GM19240 (cell line): ENCODE results near the gene STAT6.

Experiments used
- DNase-seq: peaks from one replicate; pipeline ENCODE4 v3.0.0; 2011; ENCODE audit warnings: low spot score; ENCODE audit not compliant: insufficient read length

Gene STAT6

GRCh38 chr12:57145460-57146059 is 34.4 kb upstream of the STAT6 start:
- DNase-seq, result no peak

DNA sequence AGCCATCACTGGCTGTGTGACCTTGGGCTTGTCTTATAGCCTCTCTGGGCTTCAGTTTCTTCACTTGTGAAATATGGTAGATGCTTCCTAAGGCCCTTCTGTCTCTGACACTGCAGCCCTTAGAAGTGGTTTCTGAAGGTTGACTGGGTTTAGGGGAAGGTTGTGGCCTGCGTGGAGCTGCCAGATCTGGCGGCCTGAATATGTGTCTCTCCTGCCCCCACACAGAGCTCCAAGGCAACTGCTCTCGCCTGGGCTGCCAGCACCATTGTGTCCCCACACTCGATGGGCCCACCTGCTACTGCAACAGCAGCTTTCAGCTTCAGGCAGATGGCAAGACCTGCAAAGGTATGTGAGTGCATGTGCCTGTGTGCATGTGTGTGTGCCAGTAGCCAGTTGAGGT is 32.3 kb upstream of the STAT6 start:
- no peak for DNase-seq

DNA sequence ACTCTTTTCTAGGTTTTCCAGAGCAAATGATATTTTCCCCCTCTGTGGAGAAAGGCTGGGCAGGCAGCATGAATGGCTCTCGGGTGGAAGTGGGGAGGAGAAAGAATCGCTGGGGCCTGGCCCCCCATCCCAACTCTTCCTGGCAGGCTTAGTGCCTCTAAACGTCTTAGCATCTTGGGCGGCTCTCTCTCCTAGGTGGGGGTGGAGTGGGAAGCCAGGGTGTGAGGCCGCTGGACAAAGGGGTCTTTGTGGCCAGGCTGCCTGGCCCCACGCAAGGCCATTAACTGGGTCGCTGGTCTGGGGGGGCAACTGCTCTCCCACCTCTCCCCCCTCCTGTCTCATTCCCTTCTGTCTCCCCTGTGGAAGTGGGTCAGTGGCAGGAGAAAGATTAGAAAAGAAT is 31.6 kb upstream of the STAT6 start:
- DNase-seq, result no peak

GRCh38 chr12:57142121-57142520 is 31.0 kb upstream of the STAT6 start:
- no peak for DNase-seq

DNA sequence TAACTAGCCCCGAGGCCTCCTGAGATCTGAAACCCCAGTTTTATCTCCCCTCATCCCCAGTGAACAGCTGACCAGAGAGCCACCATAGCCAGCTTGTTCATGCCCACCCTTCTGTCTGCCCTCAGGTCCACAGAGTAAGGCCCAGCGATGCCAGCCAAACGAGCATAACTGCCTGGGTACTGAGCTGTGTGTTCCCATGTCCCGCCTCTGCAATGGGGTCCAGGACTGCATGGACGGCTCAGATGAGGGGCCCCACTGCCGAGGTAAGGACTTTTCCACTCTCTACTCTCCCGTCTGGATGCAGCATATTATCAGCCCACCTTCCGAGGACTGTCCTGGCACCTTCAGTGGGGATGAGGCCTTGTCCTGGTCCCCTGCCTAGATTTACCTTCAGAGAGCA is 30.1 kb upstream of the STAT6 start:
- no peak for DNase-seq

- no peak for DNase-seq
Observed at GRCh38 chr12:57139796-57140649, 28.9 kb upstream of the STAT6 start.

- DNase-seq, result no peak
Observed at GRCh38 chr12:57138526-57139272, 27.5 kb upstream of the STAT6 start.

GRCh38 chr12:57135527-57136326 is 24.6 kb upstream of the STAT6 start:
- DNase-seq, result no peak

DNA sequence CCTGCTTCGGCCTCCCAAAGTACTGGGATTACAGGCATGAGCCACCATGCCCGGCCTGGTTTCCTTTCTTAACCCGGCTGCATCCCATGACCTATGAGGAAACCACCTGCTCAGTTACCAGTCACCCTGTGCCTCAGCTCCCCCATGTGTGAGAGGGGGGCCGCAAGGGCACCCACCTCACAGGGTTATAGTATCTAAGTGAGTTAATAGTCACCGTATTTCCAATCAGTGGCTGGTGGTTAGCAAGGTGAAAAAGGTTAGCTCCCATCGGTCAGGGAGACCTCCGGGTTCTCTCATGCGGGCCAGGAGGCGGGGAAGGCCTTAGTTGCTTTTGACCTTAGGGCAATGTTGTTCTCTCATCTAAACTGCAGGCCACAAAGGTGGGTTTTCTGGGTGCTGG is 23.8 kb upstream of the STAT6 start:
- DNase-seq, result no peak

- no peak for DNase-seq
Observed at GRCh38 chr12:57133916-57134315, 22.8 kb upstream of the STAT6 start.

DNA sequence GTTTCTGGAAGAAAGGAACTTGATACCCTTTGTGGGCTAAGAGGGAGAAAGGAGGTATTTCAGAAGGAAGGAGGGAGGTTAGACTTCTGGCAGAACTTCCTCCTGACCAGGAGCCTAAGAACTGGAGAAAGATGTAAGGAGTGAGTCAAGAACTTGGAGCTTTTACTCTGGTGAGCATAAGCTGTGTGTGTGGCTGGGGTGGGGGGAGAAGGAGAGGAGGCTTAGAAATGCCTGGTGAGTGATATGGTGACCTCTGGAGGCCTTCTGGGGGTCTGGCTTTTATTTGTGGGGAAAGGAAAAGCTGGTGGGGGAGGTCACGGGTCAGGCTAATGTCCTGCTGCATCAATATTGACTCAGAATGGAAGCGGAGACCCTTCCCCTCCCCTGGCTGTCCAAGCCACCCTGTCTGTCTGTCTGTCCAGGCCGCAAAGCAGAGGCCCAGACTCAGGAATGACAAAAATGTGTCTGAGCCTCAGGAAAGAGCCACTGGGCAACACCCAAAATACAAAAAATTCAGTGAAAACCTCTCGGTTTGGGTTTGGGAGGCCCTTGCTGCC is 21.9 kb upstream of the STAT6 start:
- no peak for DNase-seq

DNA sequence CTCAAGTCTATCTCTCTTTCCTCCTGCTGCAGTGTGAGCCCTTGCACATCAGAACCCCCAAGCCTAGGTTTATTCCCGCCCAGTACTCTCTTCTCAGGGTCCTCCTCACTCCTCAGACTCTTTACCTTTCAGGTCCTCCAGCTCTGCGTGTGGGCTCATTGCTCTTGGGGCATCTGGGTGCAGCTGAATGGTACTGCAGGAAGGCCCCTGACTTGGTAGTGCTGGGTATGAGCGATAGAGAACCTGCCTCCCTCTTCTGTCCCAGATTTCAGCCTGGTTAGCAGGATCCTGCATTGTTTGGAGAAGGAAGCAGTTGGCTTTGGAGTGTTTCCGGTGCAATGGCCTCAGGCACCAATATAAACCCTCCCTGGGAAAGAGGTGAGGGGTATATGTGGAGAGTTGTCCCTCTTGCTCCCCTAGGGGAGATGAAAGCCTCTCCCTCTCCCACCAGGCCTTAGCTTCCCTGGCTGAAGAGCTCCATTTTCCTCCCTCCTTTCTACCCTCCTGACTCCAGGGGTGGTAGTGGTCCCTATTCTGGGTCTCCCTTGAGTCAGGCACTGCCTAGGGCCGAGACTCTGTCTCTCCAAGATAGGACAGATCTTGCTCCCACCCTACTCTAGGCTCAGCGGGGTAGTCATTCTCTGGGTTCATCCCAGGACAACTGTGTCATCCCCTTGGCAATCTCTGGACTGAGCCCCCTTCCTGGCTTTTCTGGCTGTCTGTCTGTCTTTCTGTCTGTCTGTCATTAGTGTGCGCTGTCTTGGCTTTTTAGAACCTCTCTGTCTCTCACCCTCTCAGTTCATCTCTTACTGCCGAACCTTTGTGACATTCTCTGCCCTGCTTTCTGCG is 21.0 kb upstream of the STAT6 start:
- DNase-seq, result no peak

DNA sequence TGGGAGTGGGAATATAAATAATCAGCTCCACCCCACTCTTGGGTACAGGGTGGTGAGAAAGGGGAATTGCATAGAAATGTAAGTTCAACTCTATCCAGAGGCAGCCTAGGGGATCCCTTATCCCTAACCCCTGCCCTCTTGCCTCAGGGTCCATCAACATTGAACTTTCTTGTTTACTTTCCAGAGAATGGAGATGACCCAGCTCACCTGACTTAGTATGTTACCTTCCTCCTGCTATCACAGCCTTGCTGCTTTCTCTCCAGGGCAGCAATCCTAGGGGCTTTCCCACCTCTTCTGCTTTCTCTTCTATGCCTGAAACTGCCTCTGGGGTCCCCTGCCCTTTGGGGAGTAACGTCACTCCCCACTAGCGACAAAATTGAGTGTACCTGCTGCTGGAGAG is 19.8 kb upstream of the STAT6 start:
- no peak for DNase-seq

- no peak for DNase-seq
Observed at GRCh38 chr12:57129889-57130288, 18.7 kb upstream of the STAT6 start.

GRCh38 chr12:57129321-57129842 is 18.2 kb upstream of the STAT6 start:
- DNase-seq, result no peak

DNA sequence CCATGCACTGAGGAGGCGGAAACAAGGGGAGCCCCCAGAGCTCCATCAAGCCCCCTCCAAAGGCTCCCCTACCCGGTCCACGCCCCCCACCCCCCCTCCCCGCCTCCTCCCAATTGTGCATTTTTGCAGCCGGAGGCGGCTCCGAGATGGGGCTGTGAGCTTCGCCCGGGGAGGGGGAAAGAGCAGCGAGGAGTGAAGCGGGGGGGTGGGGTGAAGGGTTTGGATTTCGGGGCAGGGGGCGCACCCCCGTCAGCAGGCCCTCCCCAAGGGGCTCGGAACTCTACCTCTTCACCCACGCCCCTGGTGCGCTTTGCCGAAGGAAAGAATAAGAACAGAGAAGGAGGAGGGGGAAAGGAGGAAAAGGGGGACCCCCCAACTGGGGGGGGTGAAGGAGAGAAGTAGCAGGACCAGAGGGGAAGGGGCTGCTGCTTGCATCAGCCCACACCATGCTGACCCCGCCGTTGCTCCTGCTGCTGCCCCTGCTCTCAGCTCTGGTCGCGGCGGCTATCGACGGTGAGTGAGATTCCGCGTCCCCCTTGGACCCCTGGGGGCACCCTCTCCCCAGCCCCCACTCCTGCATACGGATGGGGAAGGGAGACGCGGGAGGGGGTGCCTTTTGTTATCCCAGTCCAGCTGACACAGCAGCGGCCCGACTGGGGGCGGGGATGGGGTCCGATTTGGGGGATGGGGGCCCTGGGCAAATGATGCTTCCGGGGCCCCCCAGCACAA is 17.5 kb upstream of the STAT6 start:
- DNase-seq, result no peak

- no peak for DNase-seq
Observed at GRCh38 chr12:57127726-57128518, 16.8 kb upstream of the STAT6 start, which contains the start of gene LRP1. Gene LRP1, plus strand, starts transcription at chr12:57128483. Its CDS starts 482 bp downstream, at chr12:57128965.

GRCh38 chr12:57127101-57127725 is 16.1 kb upstream of the STAT6 start:
- DNase-seq, result no peak
